ENCODE measurements around the gene FHOD3.
A peak's percentile ranks its signal among the peaks of the same experiment; 100 is the strongest.
"Not testable (repeated sequence)": the region's sequence is repeated elsewhere in the genome, so short reads cannot be mapped to it uniquely, and the experiment has no call there.

Gene FHOD3

DNA sequence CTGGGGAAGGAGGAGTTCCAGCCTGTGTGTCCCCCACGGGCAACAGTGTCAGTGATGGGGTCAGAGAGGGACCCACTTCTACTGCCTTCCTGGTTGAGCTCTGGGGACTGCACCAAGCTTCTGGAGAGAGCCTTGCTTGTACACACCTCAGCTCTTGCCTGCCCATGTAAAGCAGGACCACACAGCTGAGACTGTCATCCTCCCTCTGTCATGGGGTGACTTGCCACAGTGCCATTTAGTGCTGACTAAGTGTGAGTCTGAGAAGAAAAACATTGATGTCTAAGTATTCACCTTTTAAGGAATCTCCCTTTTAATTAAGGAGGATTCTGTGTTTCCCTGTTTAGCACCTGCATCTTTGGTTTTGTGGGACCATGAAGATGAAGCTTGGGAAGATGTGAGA lies 159.1 kb downstream of the FHOD3 start:
- DNase-seq, result no peak

DNA sequence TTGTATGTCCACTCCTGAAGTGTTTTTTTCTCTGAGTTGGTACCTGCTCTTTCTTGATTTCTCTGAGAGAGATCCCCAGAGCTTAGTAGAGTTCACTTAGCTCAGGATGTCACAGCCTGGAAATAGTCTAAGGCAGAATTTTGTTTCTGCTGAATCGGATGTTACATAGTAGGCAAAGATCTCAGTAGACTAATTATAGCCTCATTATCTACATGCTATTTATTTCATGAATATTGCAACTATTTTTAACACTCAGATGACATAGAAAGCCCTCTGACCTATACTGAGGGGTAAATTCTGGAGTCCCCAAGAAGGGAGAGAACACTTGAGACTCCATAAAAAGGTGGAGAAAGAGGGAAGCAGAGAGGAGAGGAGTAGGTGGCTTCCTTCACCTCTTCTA lies 160.2 kb downstream of the FHOD3 start:
- no peak for DNase-seq

DNA sequence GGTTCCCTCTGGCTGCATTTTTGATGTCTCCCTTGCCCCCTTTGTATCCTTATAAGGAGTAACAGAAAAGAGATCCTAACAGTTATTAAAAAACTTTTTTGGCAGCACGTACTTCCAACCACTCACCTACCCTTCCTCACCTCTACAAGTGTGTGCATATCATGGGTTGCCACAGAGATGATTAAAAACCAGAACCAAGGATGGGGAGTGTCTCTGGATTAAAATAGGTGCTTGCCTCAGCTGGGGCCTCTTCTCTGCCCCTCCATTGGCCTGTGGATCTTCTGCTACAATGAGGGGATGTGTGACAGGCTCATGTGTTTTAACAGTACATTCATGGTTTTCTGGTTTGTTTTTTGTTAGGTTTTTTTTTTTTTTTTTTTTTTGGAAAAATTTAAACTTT lies 160.8 kb downstream of the FHOD3 start:
- no peak for DNase-seq

DNA sequence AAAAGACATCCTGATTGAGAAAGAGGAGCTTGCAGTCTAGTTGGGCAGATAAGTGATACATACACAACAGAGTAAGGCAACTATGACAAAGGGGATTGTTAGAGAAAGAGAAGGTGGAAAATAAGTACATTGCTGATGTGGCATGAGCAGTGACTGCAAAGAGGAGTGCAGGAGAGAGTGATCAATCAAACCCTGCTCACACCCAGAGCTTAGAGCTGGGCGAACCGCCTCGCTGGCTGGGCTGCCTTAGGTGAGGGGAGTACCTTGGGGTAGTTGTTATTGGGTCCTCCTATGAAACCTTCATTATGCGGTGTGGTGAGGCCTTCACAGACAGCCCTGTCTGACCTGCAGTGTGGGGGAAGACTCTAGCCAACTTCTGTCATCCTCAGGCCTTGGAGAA lies 161.7 kb downstream of the FHOD3 start:
- DNase-seq, result no peak

DNA sequence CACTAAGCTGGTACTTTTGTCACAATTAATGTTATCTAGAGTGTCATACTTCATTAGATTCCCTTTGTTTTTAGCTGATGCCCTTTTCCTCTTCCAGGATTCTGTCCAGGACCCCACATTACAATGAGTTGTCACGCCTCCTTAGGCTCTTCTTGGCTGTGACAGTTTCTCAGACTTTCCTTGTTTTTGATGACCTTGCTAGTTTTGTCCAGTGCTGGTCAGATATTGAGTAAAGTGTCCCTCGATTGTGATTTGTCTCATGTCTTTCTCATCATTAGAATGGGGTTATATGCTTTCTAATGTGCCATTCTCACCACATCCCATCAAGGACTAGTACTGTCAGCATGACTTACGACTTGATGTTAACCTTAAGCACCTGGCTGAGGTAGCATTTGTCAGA lies 162.3 kb downstream of the FHOD3 start:
- DNase-seq, result no peak

DNA sequence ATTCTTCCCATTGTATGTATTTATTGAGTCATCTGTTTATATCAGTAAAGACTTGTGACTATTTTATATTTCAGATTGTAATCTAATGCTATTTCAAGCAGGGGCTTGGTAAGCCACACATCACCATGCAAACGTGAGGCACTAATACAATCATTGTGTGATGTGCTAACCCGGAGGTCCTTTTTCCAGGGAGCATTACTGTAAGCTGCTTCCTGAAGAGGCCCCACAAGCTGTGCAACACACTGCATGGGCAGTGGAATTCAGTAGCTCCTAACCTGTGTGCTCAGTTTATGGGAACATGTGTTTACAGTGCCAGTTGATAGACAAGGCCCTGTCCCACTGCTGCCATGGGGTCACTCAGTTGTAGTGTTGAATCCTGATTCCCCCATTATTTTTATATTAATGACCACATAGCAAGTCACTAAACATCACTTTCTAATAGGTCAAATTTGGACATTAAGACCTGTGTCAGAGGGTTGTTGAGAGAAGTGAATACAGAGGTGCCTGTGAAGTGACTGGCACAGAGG lies 162.9 kb downstream of the FHOD3 start:
- no peak for DNase-seq

DNA sequence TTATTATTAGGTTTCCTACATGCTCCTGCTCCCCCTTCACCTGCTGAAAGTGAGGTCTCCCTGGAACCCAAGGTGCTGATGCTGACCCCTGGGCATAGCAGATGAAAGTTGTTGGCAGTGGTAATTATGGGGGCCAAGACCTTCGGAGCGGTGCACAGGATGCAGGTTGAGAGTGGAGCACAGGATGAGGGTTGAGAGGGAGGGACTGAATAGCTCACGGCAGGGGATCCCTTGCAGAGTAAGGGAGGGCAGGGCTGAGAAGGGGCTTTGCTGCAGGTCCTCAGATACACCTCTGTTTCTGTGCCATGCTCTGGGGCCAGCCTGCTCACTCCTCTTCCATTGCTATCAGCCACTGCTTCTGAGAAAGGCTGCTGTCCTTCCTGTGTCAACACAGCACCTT lies 163.3 kb downstream of the FHOD3 start:
- DNase-seq, result no peak

DNA sequence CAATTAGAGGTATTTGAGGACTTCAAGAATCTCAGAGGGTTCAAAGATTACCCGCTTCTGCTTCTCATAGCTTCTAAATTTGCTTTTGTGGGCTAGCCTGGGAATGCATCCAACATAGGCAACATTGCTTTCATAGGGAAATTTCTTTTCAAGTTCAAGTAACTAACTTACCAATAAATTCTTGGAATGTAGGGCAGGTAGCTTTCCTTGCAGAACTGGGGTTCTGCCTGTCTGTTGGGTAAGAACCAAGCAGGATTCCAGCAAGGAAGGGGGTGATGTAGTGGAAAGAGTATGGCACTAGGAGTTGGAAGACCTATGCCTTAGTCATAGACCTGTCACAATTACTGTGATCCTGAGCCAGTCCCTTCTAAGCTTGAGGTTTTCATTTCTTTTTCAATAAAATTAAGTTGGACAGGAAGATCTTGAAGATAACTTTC lies 164.1 kb downstream of the FHOD3 start:
- DNase-seq, result no peak

DNA sequence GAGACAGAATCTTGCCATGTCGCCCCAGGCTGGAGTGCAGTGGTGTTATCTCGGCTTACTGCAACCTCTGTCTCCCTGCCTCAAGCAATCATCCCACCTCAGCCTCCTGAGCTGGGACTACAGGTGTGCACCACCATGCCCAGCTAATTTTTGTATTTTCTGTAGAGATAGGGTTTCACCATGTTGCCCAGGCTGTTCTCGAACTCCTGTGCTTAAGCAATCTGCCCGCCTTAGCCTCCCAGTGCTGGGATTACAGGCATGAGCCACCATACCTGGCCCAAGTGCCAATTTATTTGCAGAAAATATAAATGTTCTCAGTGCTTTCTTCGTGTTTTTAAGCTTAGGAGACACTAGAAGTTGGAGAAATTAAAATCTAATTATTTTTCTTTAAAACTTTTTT lies 166.0 kb downstream of the FHOD3 start:
- DNase-seq, result not testable (repeated sequence)

DNA sequence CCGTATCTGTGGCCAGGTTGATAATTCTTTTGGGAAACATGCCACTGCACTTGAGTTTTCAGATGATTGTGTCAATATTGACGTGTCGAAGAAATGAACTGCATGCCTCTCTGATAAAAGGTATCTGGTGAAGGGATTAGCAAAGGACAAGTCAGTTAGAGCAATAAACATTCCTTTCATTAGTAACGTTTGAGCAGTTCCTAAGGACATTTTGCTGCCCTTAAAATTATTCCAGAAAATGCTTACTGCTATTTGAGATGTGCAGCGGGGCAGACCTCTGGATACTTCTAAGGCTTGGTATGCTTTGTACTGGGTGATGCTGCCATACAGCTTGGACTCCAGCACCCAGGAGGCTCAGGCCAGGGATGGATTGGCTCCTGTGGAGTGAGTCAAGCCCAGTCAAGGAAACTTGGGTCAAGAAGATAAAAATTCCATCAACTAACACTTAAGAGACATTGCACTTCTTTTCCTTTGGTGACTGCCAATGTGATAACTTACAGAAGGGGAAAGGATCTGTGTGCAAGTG lies 166.7 kb downstream of the FHOD3 start:
- DNase-seq, result no peak

DNA sequence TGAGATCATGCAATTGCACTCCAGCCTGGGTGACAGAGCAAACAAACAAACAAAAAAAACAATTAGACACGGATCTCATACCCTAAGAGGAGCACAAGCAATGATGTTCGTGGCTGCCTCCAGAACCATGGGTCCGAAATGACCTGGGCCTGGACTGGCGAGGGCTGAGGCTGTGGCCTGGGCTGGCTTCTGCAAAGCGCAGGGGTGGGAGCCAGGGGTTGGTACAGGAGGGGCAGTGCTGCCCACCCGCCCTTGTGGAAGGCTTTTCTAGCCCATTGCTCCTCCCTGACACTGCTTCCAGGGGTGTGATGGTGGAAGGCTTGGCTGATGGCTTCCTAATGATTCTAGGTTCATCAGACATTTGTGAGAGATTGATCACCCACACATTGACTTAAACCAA lies 167.8 kb downstream of the FHOD3 start:
- no peak for DNase-seq

DNA sequence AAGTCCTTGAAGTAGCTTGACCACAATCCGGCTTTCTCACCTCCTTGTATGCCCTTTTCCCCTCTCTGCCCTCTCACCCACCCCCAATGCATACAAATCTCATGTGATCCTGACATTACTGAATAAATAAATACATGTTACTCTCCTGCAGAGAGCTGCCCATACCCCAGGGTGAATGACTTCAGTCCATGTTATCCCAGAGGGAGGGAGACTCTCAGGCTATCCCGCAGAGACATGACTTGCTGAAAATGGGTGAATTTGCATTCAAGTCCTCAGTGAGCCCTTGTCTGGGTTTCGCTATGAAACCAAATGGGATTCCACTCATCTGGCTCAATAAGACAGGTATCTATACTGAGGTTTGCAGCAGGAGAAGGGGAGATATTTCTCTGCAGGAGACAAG lies 168.5 kb downstream of the FHOD3 start:
- no peak for DNase-seq

DNA sequence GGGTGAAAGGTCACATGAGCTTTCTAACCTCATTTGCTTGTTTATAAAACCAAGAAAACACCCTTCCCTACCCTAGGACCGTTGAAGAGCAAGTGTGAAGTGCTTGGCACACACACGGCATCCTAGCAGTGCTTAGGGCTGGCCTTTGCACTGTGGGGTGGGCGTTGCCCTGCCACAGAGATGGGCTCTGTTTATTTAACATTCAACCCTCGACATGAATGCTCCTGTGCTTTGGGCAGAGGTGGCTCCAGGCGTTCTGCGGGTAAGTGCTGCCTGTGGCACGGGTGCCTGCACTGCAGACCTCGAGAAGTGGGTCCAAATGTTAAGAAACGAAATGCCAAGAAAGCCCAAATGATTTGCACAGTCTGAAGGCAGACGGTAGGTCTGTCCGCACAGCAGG lies 170.1 kb downstream of the FHOD3 start:
- DNase-seq, result no peak

DNA sequence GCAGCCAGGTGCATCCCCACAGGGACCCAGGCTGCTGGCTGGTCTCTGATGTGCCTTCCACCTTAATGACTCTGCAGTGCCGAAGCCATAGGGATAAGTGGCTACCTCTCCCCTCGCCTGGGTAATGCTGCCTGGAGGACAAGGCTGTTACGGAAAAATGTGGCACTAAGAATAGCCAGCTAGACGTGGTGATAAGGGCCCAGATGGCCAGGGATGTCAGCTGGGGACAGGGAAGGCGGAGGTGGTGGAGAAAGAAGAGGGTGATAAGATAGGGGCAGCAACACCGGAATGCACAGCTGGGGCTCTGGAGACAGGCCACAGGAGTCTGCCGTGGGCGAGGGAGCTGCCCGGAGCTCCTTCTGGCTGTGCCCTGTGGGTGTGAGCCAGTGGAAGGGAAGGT lies 170.6 kb downstream of the FHOD3 start:
- DNase-seq, result no peak

DNA sequence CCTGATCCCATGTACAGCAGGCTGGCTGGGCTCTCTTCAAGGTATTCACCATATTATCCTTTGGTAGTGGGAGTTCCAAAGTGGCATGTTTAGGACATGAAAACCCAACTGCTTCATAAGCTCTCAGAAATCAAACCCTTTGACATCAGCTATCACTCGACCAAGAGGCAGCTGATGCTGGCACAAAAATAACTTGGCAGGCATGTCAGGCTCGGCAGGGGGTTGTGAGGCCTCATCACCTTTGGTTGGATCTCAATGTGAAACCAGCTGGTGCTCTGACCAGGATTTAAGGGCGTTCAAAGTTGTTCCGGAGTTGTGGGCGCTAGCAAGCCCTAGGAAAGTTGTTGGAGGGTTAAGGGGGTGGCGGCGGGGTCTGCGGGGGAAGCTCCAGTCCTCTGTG lies 171.9 kb downstream of the FHOD3 start:
- DNase-seq, result no peak

DNA sequence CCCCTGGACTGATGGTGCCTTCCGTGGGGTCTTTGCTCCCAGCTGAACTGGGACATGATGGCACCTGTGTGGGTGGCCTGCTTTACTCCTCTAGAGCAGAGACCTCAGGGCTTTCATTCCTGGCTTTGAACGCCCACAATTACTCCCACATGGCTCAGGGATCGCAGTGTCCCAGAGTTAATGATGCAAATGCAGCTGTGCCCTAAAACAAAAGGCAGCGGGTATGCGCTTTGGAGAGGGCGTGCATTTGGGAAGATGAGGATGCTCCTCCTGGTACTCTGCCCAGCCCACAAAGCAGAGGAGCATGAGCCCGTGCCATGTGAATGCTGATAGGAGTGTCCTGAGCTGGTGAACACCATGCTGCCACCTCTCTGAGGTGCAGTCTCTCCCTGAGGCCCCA lies 173.4 kb downstream of the FHOD3 start:
- no peak for DNase-seq

DNA sequence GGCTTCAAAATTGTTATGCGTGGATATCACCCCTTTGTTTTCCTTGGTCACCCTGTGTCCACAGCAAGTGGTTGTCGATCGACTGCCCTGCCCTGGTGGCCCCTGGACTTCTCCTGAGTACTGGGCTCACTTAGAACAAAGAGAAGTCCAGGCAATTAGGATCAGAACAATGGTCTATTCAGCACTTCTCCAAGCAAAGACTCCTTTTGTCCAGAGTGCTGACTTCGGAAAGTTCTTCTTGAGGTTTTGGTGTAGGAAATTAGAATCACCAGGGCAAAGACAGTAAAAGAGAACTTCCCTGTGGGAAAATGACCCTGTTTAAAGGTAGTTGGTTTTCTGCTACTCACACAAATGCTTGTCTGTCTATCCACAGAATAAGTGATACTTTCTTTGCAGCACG lies 173.9 kb downstream of the FHOD3 start:
- no peak for DNase-seq

DNA sequence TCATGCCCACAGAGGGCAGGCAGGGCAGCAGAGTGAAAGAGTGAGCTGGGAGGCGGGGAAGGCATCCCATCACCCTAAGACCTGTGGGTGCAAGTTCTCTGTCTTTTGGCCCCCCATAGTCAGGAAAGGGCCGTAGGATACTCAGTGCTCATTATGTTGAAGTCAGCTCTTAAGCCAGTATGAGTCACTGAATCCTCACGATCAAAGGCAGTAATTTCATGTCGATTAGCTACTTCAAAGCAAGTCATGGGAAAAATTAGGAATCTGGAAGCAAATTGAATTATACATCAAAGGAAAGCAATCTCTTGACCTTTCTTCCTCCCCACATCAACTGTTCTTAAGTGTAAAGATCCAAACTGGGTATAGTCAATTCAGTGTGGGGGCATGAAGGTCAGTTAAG lies 178.9 kb downstream of the FHOD3 start:
- DNase-seq, result no peak

DNA sequence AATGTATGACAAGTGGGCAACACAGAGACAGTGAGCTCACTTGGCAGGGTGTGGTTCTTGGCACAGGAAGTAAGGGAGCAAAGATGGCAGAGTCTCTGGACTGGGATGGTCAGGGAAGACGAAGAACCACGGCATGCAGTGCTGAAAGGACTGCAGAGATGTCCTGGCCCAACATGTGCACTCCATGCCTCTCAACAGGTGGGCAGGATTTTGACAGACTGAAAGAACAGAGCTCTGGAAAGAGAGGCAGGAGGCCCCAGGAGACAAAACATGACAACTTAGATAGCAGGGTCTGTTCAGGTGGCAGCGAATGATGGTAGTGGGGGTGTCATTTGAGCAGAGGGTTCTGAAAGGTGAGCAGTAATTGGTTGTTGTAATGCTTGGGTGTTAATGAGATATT lies 180.3 kb downstream of the FHOD3 start:
- DNase-seq, result peak; percentile 18

DNA sequence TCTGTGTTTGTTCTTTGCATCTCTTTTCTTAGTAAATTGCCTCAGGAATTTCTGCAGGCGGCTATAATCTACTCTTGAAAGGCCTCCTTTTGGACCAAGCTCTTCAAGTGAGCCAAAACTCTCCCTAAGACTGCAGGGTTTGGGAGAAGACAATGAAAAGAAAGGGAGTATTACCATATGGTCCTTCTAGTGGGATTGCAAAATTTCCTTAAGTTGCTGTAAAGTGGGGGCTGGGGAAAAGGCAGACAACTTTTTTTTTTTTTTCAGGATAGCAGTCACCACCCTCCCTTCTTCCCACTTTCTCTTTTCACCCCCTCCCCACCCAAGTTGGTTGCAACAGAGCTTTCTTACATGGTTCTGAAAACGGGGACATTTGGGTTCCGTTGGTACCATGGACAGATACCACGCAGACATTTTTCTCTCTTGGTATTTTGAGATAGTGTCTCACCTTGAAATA lies 183.7 kb downstream of the FHOD3 start:
- no peak for DNase-seq

DNA sequence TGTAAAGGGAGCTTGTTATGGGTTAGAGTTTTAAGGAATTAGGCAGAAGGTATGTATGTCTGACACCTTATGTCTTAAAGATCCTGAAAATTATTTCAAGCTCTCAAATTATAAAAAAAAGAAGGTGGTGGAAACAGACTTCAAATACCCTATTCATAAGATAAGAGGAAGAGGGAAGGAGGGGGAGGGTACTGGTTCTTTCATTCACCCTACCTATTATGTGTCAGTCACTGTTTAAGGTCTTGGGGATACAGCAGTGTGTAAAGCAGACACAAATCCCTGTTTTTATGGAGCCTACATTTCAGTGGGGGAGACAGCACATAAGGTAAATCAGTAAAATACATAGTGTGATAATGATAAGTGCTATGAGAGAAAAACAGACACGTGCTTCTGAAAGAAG lies 184.4 kb downstream of the FHOD3 start:
- no peak for DNase-seq

DNA sequence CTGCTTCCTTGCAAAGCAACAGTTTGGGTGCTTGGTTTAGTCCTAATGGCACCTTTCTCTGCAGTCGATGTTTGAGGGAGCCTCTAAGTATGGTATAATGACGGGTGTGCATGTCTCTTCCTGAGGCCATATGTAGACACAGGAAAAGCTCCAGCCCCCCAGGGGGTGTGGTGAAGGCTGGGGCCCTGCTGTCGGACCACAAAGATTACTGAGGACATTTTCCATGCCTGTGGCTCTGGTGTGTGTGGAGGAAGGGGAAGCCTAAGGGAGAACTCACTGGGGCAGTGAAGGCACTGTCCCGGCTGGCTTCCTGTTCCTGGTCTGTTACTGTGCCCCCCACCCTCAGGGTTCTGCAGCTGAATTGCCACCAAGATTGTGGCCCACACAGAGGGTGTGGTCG lies 187.1 kb downstream of the FHOD3 start:
- DNase-seq, result no peak

DNA sequence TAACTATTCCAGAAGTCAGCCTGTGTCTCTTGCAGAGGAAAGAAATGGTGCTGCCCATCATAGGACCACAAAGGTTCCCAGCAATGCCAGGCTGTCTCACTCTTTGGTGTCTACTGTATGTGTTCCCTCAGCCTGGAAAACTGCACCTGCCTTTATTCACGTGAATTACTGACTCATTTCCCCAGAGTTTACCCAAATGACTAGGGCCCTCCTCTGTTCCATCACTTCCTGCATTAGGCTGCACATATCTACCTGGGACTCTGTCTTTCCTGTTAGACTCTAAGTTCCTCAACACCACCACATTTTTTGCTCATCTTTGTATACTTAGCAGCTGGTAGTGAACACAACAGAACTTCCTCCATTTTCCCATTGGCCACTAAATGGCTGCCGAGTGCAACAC lies 188.3 kb downstream of the FHOD3 start:
- no peak for DNase-seq

DNA sequence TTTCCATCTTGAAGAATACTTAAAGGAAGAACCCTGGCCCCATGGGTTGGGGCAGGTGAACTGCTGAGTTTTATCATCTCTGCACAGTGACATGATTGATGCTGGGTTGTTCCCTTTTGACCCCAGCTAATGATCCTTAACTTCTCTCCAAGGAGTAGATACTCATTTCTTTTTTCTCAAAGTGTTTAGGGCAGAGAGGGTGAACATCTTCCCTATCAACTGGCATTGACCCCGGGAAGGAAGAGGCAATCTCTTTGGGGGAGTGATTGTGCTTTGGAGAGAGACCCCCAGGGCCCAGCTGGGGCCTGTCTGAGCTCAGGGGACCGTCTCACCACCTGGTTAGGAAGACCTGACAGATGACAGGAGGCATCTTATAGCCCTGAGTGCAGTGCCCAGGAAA lies 190.6 kb downstream of the FHOD3 start:
- DNase-seq, result no peak

DNA sequence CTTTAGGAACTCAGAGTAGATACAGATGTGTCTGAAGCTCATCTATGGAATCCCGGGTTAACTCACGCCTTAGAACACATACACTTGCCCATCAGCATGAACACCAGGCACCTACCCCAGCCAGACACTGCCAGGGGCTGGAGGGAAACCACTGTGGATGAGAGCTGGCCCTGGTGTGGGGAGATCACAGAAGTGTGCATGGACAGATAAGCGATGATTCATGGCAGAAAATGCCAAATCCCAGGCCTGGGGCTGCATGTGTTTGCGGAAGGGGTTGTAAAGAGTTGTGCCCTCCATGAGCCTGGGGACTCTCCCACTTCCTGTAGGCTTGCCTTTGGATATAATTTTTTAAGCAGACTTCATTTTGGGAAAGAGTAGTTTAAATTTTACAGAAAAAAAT lies 193.4 kb downstream of the FHOD3 start:
- DNase-seq, result no peak

All from NCI-H2171 (cell line).